ENCODE data around the gene SYNE2. TPM values are rescaled to one million over a fixed set of nuclear protein-coding genes. Genes with fewer than 3 reads are reported as not detected.

SYNE2 gene
- total and polyA plus RNA-seq, 4 donors = 26.9 to 208 (median 67.9) TPM

- no peak overlapping the region for H3K27ac ChIP-seq (ENCODE audit: low read depth in 1 of 2, low read length in 1 of 2)
- H3K4me3 ChIP-seq = no peak overlapping the region
- DNase-seq = peak; percentile 22 to 85 (median 80)
- peaks cover 0 to 27% (median 4%) of the 10 kb centered on the region in 5 donors for H3K4me1 ChIP-seq (ENCODE audit: control insufficient read depth in 5 of 5, insufficient read depth in 5 of 5, low read length in 5 of 5)
- TF ChIP-seq, protein P1, sequence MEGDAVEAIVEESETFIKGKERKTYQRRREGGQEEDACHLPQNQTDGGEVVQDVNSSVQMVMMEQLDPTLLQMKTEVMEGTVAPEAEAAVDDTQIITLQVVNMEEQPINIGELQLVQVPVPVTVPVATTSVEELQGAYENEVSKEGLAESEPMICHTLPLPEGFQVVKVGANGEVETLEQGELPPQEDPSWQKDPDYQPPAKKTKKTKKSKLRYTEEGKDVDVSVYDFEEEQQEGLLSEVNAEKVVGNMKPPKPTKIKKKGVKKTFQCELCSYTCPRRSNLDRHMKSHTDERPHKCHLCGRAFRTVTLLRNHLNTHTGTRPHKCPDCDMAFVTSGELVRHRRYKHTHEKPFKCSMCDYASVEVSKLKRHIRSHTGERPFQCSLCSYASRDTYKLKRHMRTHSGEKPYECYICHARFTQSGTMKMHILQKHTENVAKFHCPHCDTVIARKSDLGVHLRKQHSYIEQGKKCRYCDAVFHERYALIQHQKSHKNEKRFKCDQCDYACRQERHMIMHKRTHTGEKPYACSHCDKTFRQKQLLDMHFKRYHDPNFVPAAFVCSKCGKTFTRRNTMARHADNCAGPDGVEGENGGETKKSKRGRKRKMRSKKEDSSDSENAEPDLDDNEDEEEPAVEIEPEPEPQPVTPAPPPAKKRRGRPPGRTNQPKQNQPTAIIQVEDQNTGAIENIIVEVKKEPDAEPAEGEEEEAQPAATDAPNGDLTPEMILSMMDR (IDR thresholded peaks at IDR 0.05; ENCODE audit: control extremely low read depth, extremely low read depth) = no peak
- ATAC-seq (ENCODE audit: insufficient read depth, low FRiP score) = no peak
- peaks cover 0 to 7% (median 6%) of the 10 kb centered on the region in 4 donors for H3K36me3 ChIP-seq (ENCODE audit: control insufficient read depth in 4 of 4, insufficient read depth in 4 of 4, low read length in 4 of 4)
- H3K9ac ChIP-seq (ENCODE audit: insufficient read depth in 1 of 2, low read length in 2 of 2) = no peak overlapping the region
- 67 to 79% methylated on average over 2 of the region's 2 CpGs for WGBS, 2 donors
- H3K27me3 ChIP-seq (ENCODE audit: control insufficient read depth in 3 of 3, insufficient read depth in 3 of 3, low read length in 2 of 3) = no peaks in the 10 kb centered on the region
- H3K9me3 ChIP-seq (ENCODE audit: control insufficient read depth in 4 of 4, insufficient read depth in 3 of 4, low read length in 3 of 4) = no peaks in the 10 kb centered on the region
These were observed 111.3 kb downstream of the SYNE2 start for GRCh38 chr14:63964113-63964512.

- no peak overlapping the region for H3K27ac ChIP-seq (ENCODE audit: low read depth in 1 of 2, low read length in 1 of 2)
- peaks cover 0 to 10% (median 6%) of the 10 kb centered on the region in 4 donors for H3K36me3 ChIP-seq (ENCODE audit: control insufficient read depth in 4 of 4, insufficient read depth in 4 of 4, low read length in 4 of 4)
- ATAC-seq (ENCODE audit: insufficient read depth, low FRiP score) (no peak), DNase-seq (no peak)
- peaks cover 0 to 27% (median 4%) of the 10 kb centered on the region in 5 donors for H3K4me1 ChIP-seq (ENCODE audit: control insufficient read depth in 5 of 5, insufficient read depth in 5 of 5, low read length in 5 of 5)
- no peaks in the 10 kb centered on the region for H3K9me3 ChIP-seq (ENCODE audit: control insufficient read depth in 4 of 4, insufficient read depth in 3 of 4, low read length in 3 of 4)
- H3K27me3 ChIP-seq (ENCODE audit: control insufficient read depth in 3 of 3, insufficient read depth in 3 of 3, low read length in 2 of 3) = no peaks in the 10 kb centered on the region
- no peak overlapping the region for H3K9ac ChIP-seq (ENCODE audit: insufficient read depth in 1 of 2, low read length in 2 of 2)
- TF ChIP-seq, protein P1 (IDR thresholded peaks at IDR 0.05; ENCODE audit: control extremely low read depth, extremely low read depth) = no peak
- H3K4me3 ChIP-seq = no peak overlapping the region
- WGBS, 2 donors = 94 to 96% methylated on average over 5 of the region's 5 CpGs
These were observed 113.6 kb downstream of the SYNE2 start for GRCh38 chr14:63966407-63966806.

DNA sequence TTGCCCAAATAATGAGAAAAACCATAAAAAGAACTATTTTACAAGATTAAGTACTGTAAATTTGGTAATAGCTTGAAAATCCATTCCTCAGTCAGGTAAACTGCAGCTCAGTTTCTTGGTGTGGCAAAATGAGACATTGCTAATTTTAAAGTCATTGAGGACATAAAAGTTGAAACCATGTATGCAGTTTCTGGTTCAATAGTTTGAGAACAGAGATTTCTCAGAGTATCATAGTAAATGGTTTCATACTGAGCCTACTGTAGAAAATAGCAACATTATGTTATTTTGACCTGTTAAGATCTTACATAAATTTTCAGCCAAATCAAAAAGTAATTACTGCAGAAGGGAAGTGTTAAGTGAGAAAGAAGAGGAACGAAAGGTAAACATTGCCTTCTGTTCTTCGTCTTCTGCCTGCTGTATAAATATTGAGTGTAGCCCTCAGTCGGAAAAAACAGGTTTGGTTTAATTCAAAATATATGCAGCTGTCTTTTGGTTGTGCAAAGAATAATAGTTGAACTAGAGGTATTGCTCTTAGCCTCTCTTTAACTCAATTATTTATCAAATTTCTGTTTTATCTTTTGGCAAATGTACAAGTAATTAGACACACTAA lies 119.6 kb downstream of the SYNE2 start:
- peaks cover 0 to 12% (median 4%) of the 10 kb centered on the region in 4 donors for H3K36me3 ChIP-seq (ENCODE audit: control insufficient read depth in 4 of 4, insufficient read depth in 4 of 4, low read length in 4 of 4)
- DNase-seq = peak in 2 of 3 donors; percentile 14 to 37
- TF ChIP-seq, protein P1 (IDR thresholded peaks at IDR 0.05; ENCODE audit: control extremely low read depth, extremely low read depth) = no peak
- ATAC-seq (ENCODE audit: insufficient read depth, low FRiP score) = no peak
- H3K9me3 ChIP-seq (ENCODE audit: control insufficient read depth in 4 of 4, insufficient read depth in 3 of 4, low read length in 3 of 4) = no peaks in the 10 kb centered on the region
- WGBS, 2 donors = 75 to 80% methylated on average over 3 of the region's 3 CpGs
- H3K4me1 ChIP-seq (ENCODE audit: control insufficient read depth in 5 of 5, insufficient read depth in 5 of 5, low read length in 5 of 5) = no peaks in the 10 kb centered on the region
- H3K27ac ChIP-seq (ENCODE audit: low read depth in 1 of 2, low read length in 1 of 2) = no peak overlapping the region
- no peak overlapping the region for H3K9ac ChIP-seq (ENCODE audit: insufficient read depth in 1 of 2, low read length in 2 of 2)
- no peaks in the 10 kb centered on the region for H3K27me3 ChIP-seq (ENCODE audit: control insufficient read depth in 3 of 3, insufficient read depth in 3 of 3, low read length in 2 of 3)
- no peak overlapping the region for H3K4me3 ChIP-seq

GRCh38 chr14:63974176-63974575 lies 121.4 kb downstream of the SYNE2 start:
- Histone ChIP-seq H3K27ac (ENCODE audit: low read depth in 1 of 2, low read length in 1 of 2) (no peak overlapping the region), H3K4me3 (no peak overlapping the region), H3K9ac (ENCODE audit: insufficient read depth in 1 of 2, low read length in 2 of 2) (no peak overlapping the region), H3K9me3 (ENCODE audit: control insufficient read depth in 4 of 4, insufficient read depth in 3 of 4, low read length in 3 of 4) (no peaks in the 10 kb centered on the region), H3K36me3 (ENCODE audit: control insufficient read depth in 4 of 4, insufficient read depth in 4 of 4, low read length in 4 of 4) (peaks cover 0 to 16% (median under 1%) of the 10 kb centered on the region in 4 donors), H3K27me3 (ENCODE audit: control insufficient read depth in 3 of 3, insufficient read depth in 3 of 3, low read length in 2 of 3) (no peaks in the 10 kb centered on the region), H3K4me1 (ENCODE audit: control insufficient read depth in 5 of 5, insufficient read depth in 5 of 5, low read length in 5 of 5) (no peaks in the 10 kb centered on the region)
- TF ChIP-seq, protein P1 (IDR thresholded peaks at IDR 0.05; ENCODE audit: control extremely low read depth, extremely low read depth) = no peak
- 97% methylated on average over 5 of the region's 5 CpGs for WGBS, 2 donors
- ATAC-seq (ENCODE audit: insufficient read depth, low FRiP score) (no peak), DNase-seq (no peak)

Measured in lung (tissue), 12 donors.